MM.1S (cell line): Measurements from ENCODE around the gene ZMIZ1.

Experiments
- DNase-seq: peaks from one replicate; pipeline ENCODE4 v3.0.0-alpha.2; 2015
- H2AFZ ChIP-seq: fragments of 300-600 bp; sonication (generic); 2 replicates; pipeline ENCODE4 v1.6.0; 2016; ENCODE audit warnings: antibody characterized with exemption, low read length
- H3F3A ChIP-seq: fragments of 300-600 bp; sonication (generic); 2 replicates; pipeline ENCODE4 v1.6.1; 2016; ENCODE audit warnings: mild to moderate bottlenecking, antibody characterized with exemption, low read length, moderate library complexity, mixed read lengths; ENCODE audit not compliant: insufficient read depth
- H3K27ac ChIP-seq: fragments of 300-600 bp; sonication (generic); 2 replicates; pipeline ENCODE4 v1.5.1; 2016; ENCODE audit warnings: mild to moderate bottlenecking, low read length
- H3K27me3 ChIP-seq: fragments of 300-600 bp; sonication (generic); replicated peaks from 2 replicates; pipeline ENCODE4 v1.6.0; 2016; ENCODE audit warnings: low read length; ENCODE audit not compliant: insufficient read depth
- H3K36me3 ChIP-seq: fragments of 300-600 bp; sonication (generic); replicated peaks from 2 replicates; pipeline ENCODE4 v1.6.1; 2016; ENCODE audit warnings: mild to moderate bottlenecking, low read length, mixed read lengths; ENCODE audit not compliant: insufficient read depth
- H3K4me1 ChIP-seq: fragments of 300-600 bp; sonication (generic); 2 replicates; pipeline ENCODE4 v1.6.1; 2016; ENCODE audit warnings: low read length, mixed read lengths
- H3K4me2 ChIP-seq: fragments of 300-600 bp; sonication (generic); 2 replicates; pipeline ENCODE4 v1.6.0; 2016; ENCODE audit warnings: low read depth, low read length
- H3K4me3 ChIP-seq: fragments of 300-600 bp; sonication (generic); 2 replicates; pipeline ENCODE4 v1.5.1; 2016; ENCODE audit warnings: low read length, mixed read lengths
- H3K79me2 ChIP-seq: fragments of 300-600 bp; sonication (generic); 2 replicates; pipeline ENCODE4 v1.6.1; 2016; ENCODE audit warnings: mixed run types, low read length, mixed read lengths
- H3K9ac ChIP-seq: fragments of 300-600 bp; sonication (generic); 2 replicates; pipeline ENCODE4 v1.6.1; 2016; ENCODE audit warnings: low read length, mixed read lengths
- H3K9me2 ChIP-seq: fragments of 300-600 bp; sonication (generic); replicated peaks from 2 replicates; pipeline ENCODE4 v1.6.1; 2016; ENCODE audit warnings: mild to moderate bottlenecking, low read length, mixed read lengths; ENCODE audit not compliant: insufficient read depth
- H3K9me3 ChIP-seq: fragments of 300-600 bp; sonication (generic); replicated peaks from 2 replicates; pipeline ENCODE4 v1.6.1; 2016; ENCODE audit warnings: mild to moderate bottlenecking, low read length, mixed read lengths; ENCODE audit not compliant: insufficient read depth
- H4K20me1 ChIP-seq: fragments of 300-600 bp; sonication (generic); 2 replicates; pipeline ENCODE4 v1.6.1; 2016; ENCODE audit warnings: mild to moderate bottlenecking, low read length, moderate library complexity, mixed read lengths; ENCODE audit not compliant: insufficient read depth
- CTCF ChIP-seq: fragments of 300-600 bp; sonication (generic); IDR thresholded peaks from 2 replicates; pipeline ENCODE4 v1.5.1; 2016; ENCODE audit warnings: antibody characterized with exemption, low read length, mixed read lengths
- EZH2 ChIP-seq: fragments of 300-600 bp; sonication (generic); optimal IDR thresholded peaks from 2 replicates; pipeline ENCODE3; 2017; ENCODE audit warnings: low read depth, mild to moderate bottlenecking, antibody characterized with exemption, low read length, mixed read lengths
- EZH2phosphoT487 ChIP-seq: fragments of 300-600 bp; sonication (generic); IDR thresholded peaks from 2 replicates; pipeline ENCODE4 v1.6.1; 2018; ENCODE audit warnings: antibody characterized with exemption, low read length

ZMIZ1 gene

GRCh38 chr10:79158402-79159097, 89.8 kb downstream of the ZMIZ1 start:
- Histone ChIP-seq H2AFZ (no peak overlapping the region), H3K27ac (no peak overlapping the region), H3K9me3 (no peaks in the 10 kb centered on the region), H3F3A (no peaks in the 10 kb centered on the region), H3K9ac (no peak overlapping the region), H4K20me1 (no peaks in the 10 kb centered on the region), H3K36me3 (no peaks in the 10 kb centered on the region), H3K4me1 (no peaks in the 10 kb centered on the region), H3K79me2 (no peaks in the 10 kb centered on the region), H3K27me3 (no peaks in the 10 kb centered on the region), H3K4me2 (no peak overlapping the region), H3K9me2 (no peaks in the 10 kb centered on the region), H3K4me3 (no peak overlapping the region)
- no peak for DNase-seq
- no peak for TF ChIP-seq CTCF

GRCh38 chr10:79159141-79159651, 90.4 kb downstream of the ZMIZ1 start:
- TF ChIP-seq EZH2phosphoT487 (no peak), CTCF (no peak), EZH2 (no peak)
- Histone ChIP-seq H3K9me2 (no peaks in the 10 kb centered on the region), H3K4me2 (no peak overlapping the region), H3K27me3 (no peaks in the 10 kb centered on the region), H4K20me1 (no peaks in the 10 kb centered on the region), H3K9me3 (no peaks in the 10 kb centered on the region), H3K36me3 (no peaks in the 10 kb centered on the region), H3K79me2 (no peaks in the 10 kb centered on the region), H3K4me3 (no peak overlapping the region), H3F3A (no peaks in the 10 kb centered on the region), H3K9ac (no peak overlapping the region), H2AFZ (no peak overlapping the region), H3K4me1 (no peaks in the 10 kb centered on the region), H3K27ac (no peak overlapping the region)
- DNase-seq = no peak

DNA sequence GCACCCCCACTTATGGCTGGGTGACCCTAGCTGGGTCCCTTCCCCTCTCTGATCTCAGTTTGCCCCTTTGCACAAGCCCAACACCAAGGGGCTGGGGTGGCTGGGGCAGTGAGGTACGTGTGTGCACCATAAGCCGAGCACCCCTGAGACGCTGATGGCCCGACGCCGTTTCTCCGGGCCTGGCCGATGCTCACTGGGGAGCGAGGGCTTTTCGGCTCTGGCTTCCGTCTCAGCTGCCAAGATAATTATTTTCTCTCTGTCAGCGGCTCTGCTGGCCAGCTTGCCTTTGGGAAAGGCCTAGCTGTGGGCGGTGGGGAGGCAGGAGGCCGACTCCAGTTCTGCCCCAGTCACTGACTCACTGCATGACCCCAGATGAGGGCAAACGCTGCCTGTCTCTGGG, 91.0 kb downstream of the ZMIZ1 start:
- no peak overlapping the region for H3K9ac ChIP-seq

More for the DNA sequence above, 91.0 kb downstream of the ZMIZ1 start:
- TF ChIP-seq EZH2phosphoT487 (no peak), CTCF (no peak), EZH2 (no peak)
- Histone ChIP-seq H3F3A (no peaks in the 10 kb centered on the region), H4K20me1 (no peaks in the 10 kb centered on the region), H3K27ac (no peak overlapping the region), H3K4me3 (no peak overlapping the region), H3K9me2 (no peaks in the 10 kb centered on the region), H3K4me2 (no peak overlapping the region), H2AFZ (no peak overlapping the region), H3K36me3 (no peaks in the 10 kb centered on the region), H3K79me2 (no peaks in the 10 kb centered on the region), H3K9me3 (no peaks in the 10 kb centered on the region), H3K27me3 (no peaks in the 10 kb centered on the region), H3K4me1 (no peaks in the 10 kb centered on the region)
- no peak for DNase-seq
